Left colon (tissue), 2 donors: ENCODE data around the gene OTUD3. TPM values are rescaled to one million over a fixed set of nuclear protein-coding genes. Genes with fewer than 3 reads are reported as not detected.
"Not testable (repeated sequence)": the region's sequence is repeated elsewhere in the genome, so short reads cannot be mapped to it uniquely, and the experiment has no call there.

ENCODE experiments used
- ATAC-seq: fragments of 200-7000 bp; cut with Tn5 transposase; one replicate; pipeline ENCODE4 v1.9.1; 2020; ENCODE audit warnings: mild to moderate bottlenecking, moderate library complexity
- DNase-seq, 2 donors: peaks; one replicate each; pipeline ENCODE4 v3.0.0-alpha.2; 2020
- intact Hi-C, 2 donors: fragments of 100-400 bp; cut with DNase I in 1 of 2; cut with micrococcal nuclease in 1 of 2; formaldehyde crosslinking; loops; one replicate each; pipeline versions ENCODE4 v1.11.2 to v1.14.0; 2022; cut with DNase I, micrococcal nuclease
- total RNA-seq, 2 donors: library from RNA; stranded (reverse); fragmentation: NEBNext Ultra II Directional; extraction: Animal tissue kit (Norgen Biotek cat#: 25700); gene quantifications; one replicate each; pipeline ENCODE4 v1.2.1, GENCODE V29; 2021
- donor health status: DM: no; HTN: no; CAD: no.
- donor health status: DM: yes; HTN: yes; CAD: no.

OTUD3 gene
- total RNA-seq, 2 donors from 2014 or later = 9.6 to 11.1 TPM

- DNase-seq = no peak
- intact Hi-C loops = no loop called here
- ATAC-seq = no peak
Observed at GRCh38 chr1:19866029-19866428, 16.2 kb upstream of the OTUD3 start.

GRCh38 chr1:19866758-19867157 lies 15.4 kb upstream of the OTUD3 start:
- peak; percentile 27 for ATAC-seq
- intact Hi-C loops = no loop called here
- DNase-seq = no peak

GRCh38 chr1:19868575-19868974 lies 13.6 kb upstream of the OTUD3 start:
- DNase-seq, ATAC-seq, intact Hi-C loops: not testable (repeated sequence)

- ATAC-seq, intact Hi-C loops, DNase-seq: not testable (repeated sequence)
Observed at GRCh38 chr1:19869453-19869852, 12.7 kb upstream of the OTUD3 start.

GRCh38 chr1:19869929-19870328 lies 12.3 kb upstream of the OTUD3 start:
- intact Hi-C loops = no loop called here
- ATAC-seq (peak; percentile 49), DNase-seq (no peak)

- intact Hi-C loops = no loop called here
- peak; percentile 83 to 91 for DNase-seq
- ATAC-seq = peak; percentile 97
Observed at GRCh38 chr1:19872190-19872589, 10.0 kb upstream of the OTUD3 start.

GRCh38 chr1:19877181-19877750 lies 4.9 kb upstream of the OTUD3 start:
- ATAC-seq (no peak), DNase-seq (no peak)
- intact Hi-C loops = no loop called here

- ATAC-seq = peak; percentile 67
- intact Hi-C loops = no loop called here
- DNase-seq = peak; percentile 48 to 55
Observed at GRCh38 chr1:19877821-19878636, 4.2 kb upstream of the OTUD3 start.

- DNase-seq (peak; percentile 82), ATAC-seq (peak; percentile 58)
- intact Hi-C loops = no loop called here
Observed at GRCh38 chr1:19878637-19878985, 3.6 kb upstream of the OTUD3 start.

- intact Hi-C loops = no loop called here
- no peak for ATAC-seq
- no peak for DNase-seq
Observed at GRCh38 chr1:19879227-19879626, 3.0 kb upstream of the OTUD3 start.

- ATAC-seq (no peak), DNase-seq (no peak)
- intact Hi-C loops = no loop called here
Observed at GRCh38 chr1:19879661-19880060, 2.5 kb upstream of the OTUD3 start.

GRCh38 chr1:19880841-19881240 lies 1.4 kb upstream of the OTUD3 start:
- ATAC-seq, DNase-seq, intact Hi-C loops: not testable (repeated sequence)

- intact Hi-C loops = no loop called here
- ATAC-seq (no peak), DNase-seq (no peak)
Observed at GRCh38 chr1:19884312-19884711, 2.1 kb downstream of the OTUD3 start.

- ATAC-seq = no peak
- no peak for DNase-seq
- intact Hi-C loops = no loop called here
Observed at GRCh38 chr1:19885821-19886220, 3.6 kb downstream of the OTUD3 start.

- intact Hi-C loops = no loop called here
- ATAC-seq (no peak), DNase-seq (no peak)
Observed at GRCh38 chr1:19888112-19888511, 5.9 kb downstream of the OTUD3 start.

- ATAC-seq (no peak), DNase-seq (no peak)
- intact Hi-C loops = no loop called here
Observed at GRCh38 chr1:19889656-19890055, 7.5 kb downstream of the OTUD3 start.

GRCh38 chr1:19892129-19892528 lies 9.9 kb downstream of the OTUD3 start:
- DNase-seq (no peak), ATAC-seq (no peak)
- intact Hi-C loops = no loop called here

- no peak for ATAC-seq
- no peak for DNase-seq
- intact Hi-C loops = no loop called here
Observed at GRCh38 chr1:19892628-19893168, 10.5 kb downstream of the OTUD3 start.

- intact Hi-C loops = no loop called here
- ATAC-seq (no peak), DNase-seq (no peak)
Observed at GRCh38 chr1:19893687-19894086, 11.5 kb downstream of the OTUD3 start.

- intact Hi-C loops = no loop called here
- DNase-seq = no peak
- no peak for ATAC-seq
Observed at GRCh38 chr1:19894218-19894617, 12.0 kb downstream of the OTUD3 start.
